ENCODE measurements around the gene HIGD1A.

- TF ChIP-seq CTCF (IDR thresholded peaks at IDR 0.05) (no peak), POLR2A (IDR thresholded peaks at IDR 0.05) (no peak)
Observed at GRCh38 chr3:42762046-42762724, 42.1 kb downstream of the HIGD1A start.
